GM18870 (cell line): ENCODE results near the gene RIMBP2.

ENCODE experiments used
- ATAC-seq: cut with Tn5 transposase; IDR thresholded peaks from one replicate; pipeline ENCODE4 v1.9.1; 2021; ENCODE audit warnings: moderate library complexity; ENCODE audit not compliant: unreplicated experiment

The RIMBP2 gene

GRCh38 chr12:130577351-130577750, 138.7 kb downstream of the RIMBP2 start:
- ATAC-seq = no peak

GRCh38 chr12:130576371-130576816, 139.7 kb downstream of the RIMBP2 start:
- ATAC-seq = no peak

GRCh38 chr12:130574402-130574801, 141.7 kb downstream of the RIMBP2 start:
- no peak for ATAC-seq

GRCh38 chr12:130573766-130574165, 142.3 kb downstream of the RIMBP2 start:
- no peak for ATAC-seq

GRCh38 chr12:130573235-130573634, 142.9 kb downstream of the RIMBP2 start:
- ATAC-seq = no peak

GRCh38 chr12:130572553-130572952, 143.5 kb downstream of the RIMBP2 start:
- no peak for ATAC-seq

- no peak for ATAC-seq
These were observed 144.4 kb downstream of the RIMBP2 start for GRCh38 chr12:130571734-130572133.

- ATAC-seq = no peak
These were observed 145.0 kb downstream of the RIMBP2 start for GRCh38 chr12:130571089-130571488.

GRCh38 chr12:130569521-130569920, 146.6 kb downstream of the RIMBP2 start:
- ATAC-seq = no peak

GRCh38 chr12:130568501-130568900, 147.6 kb downstream of the RIMBP2 start:
- ATAC-seq = no peak

GRCh38 chr12:130568041-130568440, 148.1 kb downstream of the RIMBP2 start:
- no peak for ATAC-seq

- no peak for ATAC-seq
These were observed 149.5 kb downstream of the RIMBP2 start for GRCh38 chr12:130566446-130567155.

GRCh38 chr12:130565189-130565588, 150.9 kb downstream of the RIMBP2 start:
- no peak for ATAC-seq

- ATAC-seq = no peak
These were observed 152.8 kb downstream of the RIMBP2 start for GRCh38 chr12:130563323-130563722.

- ATAC-seq = no peak
These were observed 153.4 kb downstream of the RIMBP2 start for GRCh38 chr12:130562716-130563115.

GRCh38 chr12:130560321-130560720, 155.8 kb downstream of the RIMBP2 start:
- no peak for ATAC-seq

- ATAC-seq = no peak
These were observed 156.3 kb downstream of the RIMBP2 start for GRCh38 chr12:130559806-130560205.

GRCh38 chr12:130557886-130558765, 158.0 kb downstream of the RIMBP2 start:
- no peak for ATAC-seq

- ATAC-seq = no peak
These were observed 158.9 kb downstream of the RIMBP2 start for GRCh38 chr12:130557201-130557600.

GRCh38 chr12:130556486-130557055, 159.5 kb downstream of the RIMBP2 start:
- no peak for ATAC-seq

- ATAC-seq = no peak
These were observed 160.2 kb downstream of the RIMBP2 start for GRCh38 chr12:130555628-130556485.
